Forelimb muscle (tissue), 1 donor: Measurements from ENCODE around the gene TLCD3B. TPM values are rescaled to one million over a fixed set of nuclear protein-coding genes. Genes with fewer than 3 reads are reported as not detected.
"Not testable (repeated sequence)": the region's sequence is repeated elsewhere in the genome, so short reads cannot be mapped to it uniquely, and the experiment has no call there.

Experiments used
- DNase-seq: peaks from one replicate; pipeline ENCODE4 v3.0.0-alpha.2; 2013; ENCODE audit warnings: low read depth
- polyA plus RNA-seq: library from polyadenylated mRNA; unstranded; fragments of 120-200 nt; gene quantifications from one replicate; pipeline ENCODE4 v1.2.1, GENCODE V29; 2013; ENCODE audit not compliant: insufficient read length

The TLCD3B gene
- polyA plus RNA-seq, 1 donor, result 1.3 TPM

GRCh38 chr16:30025574-30025973, 5.5 kb downstream of the TLCD3B start:
- DNase-seq, result no peak

DNA sequence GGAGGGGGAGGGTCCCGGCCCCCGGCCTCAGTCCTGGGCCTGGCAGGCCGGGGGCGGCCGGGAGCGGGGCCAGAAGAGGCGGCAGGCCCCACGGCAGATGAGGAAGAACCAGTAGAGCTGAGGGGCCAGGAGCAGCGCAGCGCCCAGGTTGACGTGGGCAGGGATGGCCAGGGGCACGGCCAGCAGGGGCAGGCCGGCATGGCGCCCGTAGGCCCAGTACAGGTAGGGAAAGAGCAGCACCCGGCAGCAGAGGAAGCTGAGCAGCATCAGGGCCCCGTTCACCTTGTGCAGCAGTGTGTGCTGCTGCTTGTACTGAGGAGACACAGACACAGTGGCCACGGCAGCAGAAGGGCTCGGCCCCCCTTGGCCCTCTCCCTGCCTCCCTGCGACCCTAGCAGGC, 5.9 kb downstream of the TLCD3B start:
- no peak for DNase-seq

DNA sequence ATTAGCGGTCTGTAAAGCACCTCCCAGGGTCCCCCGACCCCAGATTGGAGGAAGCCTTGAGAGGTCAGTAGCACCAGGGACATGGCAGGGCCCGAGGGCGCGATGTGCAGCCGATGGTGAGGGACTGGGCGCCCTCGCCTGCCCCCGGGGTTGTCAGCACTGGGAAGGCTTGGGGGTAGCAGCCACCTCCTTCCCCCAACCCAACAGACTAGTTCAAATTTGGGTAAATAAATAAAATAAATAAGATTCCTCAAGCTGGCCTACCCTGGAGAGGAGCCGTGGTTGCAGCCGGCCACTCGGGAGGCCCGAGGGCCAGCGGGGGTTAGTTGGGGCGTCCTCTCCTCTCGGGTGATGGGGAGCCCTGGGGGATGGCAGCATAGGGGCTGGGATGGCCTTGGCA, 6.6 kb downstream of the TLCD3B start:
- no peak for DNase-seq

- DNase-seq, result no peak
Measured at GRCh38 chr16:30023586-30023985, 7.5 kb downstream of the TLCD3B start.

DNA sequence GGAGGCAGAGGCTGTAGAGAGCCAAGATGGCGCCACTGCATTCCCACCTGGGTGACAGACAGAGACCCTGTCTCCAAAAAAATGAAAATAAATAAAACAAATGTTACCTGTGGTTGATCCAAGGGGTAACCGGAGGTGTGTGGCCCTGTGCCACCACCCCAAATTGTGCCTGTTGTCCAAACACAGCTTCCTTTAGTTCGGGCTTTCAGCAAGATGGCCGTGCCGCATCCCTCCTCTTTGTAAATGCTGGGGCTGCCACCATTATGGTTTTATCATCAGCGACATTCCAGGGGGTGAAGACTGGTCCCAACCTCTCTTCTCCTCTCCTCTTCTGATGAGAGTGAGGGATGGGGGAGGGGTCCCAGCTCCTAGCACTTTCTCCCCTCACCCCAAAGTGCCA, 8.2 kb downstream of the TLCD3B start, which contains the start of gene C16orf92:
C16orf92 (plus strand) TSS at position 312 of the 400 bp plus-strand sequence. CDS start 143 bp downstream, outside the sequence.
- DNase-seq, result no peak

DNA sequence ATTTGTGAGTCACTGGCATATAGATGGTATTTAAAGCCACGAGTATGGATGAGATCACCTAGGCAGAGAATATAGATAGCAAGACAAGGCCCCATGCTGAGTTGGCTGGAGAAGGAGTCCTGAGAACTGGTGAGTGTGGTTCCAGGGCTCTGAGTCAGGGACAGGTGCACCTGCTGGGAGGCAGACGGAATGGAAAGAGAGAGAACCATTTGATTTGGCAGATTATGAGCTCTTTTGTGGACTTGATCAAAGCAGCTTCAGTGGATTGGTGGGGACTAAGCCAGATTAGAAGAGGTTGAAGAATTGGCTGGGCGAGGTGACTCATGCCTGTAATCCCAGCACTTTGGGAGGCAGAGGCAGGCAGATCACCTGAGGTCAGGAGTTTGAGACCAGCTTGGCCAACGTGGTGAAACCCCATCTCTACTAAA, 12.3 kb downstream of the TLCD3B start:
- DNase-seq, result no peak

DNA sequence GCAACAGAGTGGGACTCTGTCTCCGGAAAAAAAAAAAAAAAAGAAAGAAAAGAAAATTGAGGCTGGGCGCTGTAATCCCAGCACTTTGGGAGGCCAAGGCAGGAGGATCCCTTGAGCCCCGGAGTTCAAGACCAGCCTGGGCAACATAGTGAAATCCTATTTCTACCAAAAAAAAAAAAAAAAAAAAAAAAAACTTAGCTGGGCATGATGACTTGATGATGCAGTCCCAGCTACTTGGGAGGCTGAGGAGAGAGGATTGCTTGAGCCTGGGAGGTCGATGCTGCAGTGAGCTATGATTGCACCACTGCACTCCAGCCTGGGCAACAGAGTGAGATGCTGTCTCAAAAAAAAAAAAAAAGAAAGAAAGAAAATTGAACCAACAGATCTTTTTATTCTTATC, 13.1 kb downstream of the TLCD3B start:
- not testable (repeated sequence) for DNase-seq

- DNase-seq, result no peak
Measured at GRCh38 chr16:30017277-30017656, 13.8 kb downstream of the TLCD3B start.

GRCh38 chr16:30016555-30017276, 14.4 kb downstream of the TLCD3B start:
- DNase-seq, result no peak

GRCh38 chr16:30015450-30015849, 15.6 kb downstream of the TLCD3B start:
- DNase-seq, result not testable (repeated sequence)

DNA sequence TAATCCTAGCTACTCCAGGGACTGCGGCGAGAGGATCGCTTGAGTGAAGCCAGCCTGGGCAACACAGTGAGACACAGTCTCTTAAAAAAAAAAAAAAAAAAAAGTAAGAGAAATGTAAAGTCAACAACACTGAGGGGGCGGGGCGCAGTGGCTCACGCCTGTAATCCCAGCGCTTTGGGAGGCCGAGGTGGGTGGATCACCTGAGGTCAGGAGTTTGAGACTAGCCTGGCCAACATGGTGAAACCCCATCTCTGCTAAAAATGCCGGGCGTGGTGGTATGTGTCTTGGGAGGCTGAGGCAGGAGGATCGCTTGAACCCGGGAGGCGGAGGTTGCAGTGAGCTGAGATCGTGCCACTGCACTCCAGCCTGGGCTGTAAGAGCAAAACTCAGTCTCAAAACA, 18.5 kb downstream of the TLCD3B start:
- DNase-seq, result not testable (repeated sequence)

GRCh38 chr16:30011714-30012504, 19.2 kb downstream of the TLCD3B start:
- DNase-seq, result no peak

GRCh38 chr16:30010844-30011713, 20.0 kb downstream of the TLCD3B start, which contains the start of gene DOC2A:
DOC2A (minus strand) TSS chr16:30011027; CDS start chr16:30010222, 805 bp downstream.
- no peak for DNase-seq

- DNase-seq, result no peak
Measured at GRCh38 chr16:30009990-30010843, 20.9 kb downstream of the TLCD3B start.

DNA sequence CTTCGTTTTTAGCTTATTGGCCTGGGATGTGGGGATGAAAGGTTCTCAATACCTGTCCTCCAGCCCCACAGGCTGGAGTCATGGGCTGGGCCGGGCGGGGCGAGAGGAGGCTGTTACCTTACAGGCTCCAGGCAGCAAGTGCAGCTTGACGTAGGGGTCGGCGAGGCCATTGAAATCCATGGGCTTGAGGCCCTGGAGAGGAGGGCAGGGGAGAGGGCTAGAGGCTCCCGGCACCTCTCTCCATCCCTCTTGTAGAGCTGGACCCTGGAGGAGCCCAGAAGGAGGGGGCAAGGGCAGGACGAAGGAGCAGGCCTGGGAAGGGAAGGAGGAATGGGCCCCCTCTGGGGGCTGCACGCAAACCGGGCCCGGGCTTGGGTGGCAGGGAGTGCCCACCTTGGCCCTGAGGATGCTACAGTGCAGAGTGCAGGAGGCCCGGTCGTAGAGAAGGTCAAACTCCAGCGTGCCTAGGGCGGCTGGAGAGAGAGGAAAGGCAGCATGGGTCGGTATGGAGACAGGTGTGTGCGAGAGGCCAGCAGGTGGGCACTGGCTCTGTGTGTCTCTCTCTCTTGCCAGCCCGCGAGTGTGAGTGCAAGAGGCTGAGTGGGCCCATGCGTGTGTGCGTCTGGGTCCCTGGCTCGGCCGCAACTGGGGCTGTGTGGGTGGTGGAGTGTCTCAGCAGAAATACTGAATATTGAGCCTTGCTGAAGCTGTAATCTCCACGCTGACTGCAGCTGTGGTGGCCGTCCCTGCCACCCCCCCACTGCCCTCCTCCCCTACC, 21.8 kb downstream of the TLCD3B start:
- DNase-seq, result no peak

DNA sequence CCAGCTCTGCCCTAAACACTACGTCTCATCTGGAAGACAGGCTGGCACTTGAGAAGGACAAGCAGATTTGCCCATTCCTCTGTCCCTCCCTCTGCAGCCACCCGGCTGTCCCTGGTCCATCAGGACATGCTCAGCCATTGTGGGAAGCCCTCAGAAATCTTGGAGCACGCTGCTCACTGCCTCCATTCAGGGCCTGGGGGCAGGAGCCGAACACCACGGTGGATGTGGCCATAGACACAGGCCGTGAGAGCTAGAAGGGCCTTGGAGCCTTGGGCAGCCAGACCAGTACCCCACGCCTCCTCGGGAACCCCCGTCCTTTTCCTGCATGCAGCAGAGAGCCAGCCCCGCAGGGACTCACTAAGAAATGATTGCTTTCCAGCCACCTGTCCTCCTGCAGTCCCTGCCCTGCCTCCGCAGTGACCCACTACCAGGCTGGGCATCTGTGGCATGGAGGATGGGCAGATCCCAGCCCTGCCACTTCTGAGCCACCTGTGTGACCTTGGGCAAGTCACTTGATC, 23.6 kb downstream of the TLCD3B start:
- DNase-seq, result no peak

DNA sequence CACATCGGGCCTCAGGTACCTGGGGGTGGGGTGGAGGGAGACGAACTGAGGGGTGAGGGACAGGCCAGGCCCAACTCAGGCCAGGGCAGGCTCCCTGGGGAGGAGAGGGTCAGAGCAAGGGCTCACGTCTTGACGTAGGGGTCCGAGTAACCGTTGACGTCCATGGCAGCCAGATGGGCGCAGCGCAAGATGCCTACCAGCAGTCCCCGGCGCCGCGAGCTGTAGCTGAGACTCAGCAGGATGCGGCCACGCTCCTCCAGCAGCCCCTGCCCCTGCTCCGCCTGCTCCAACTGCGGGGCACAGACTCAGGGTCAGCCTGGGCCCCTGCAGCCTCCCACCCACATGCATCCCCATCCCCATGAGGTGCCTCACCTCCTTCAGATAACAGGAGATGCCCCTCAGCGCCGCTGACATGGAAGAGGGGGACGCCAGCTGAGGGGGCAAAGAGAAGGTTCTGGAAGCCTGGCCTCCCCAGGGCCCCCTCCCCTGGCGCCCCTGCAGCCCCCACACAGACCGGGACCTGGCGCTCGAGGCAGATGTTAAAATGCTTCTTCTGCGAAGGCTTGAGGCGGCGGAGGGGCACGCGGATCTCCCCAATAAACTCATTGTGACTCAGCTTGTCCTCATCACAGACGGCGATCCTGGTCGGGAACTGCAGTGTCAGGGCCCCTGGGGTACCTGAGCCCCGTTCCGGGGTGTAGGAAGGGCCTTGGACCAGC, 24.3 kb downstream of the TLCD3B start:
- no peak for DNase-seq

DNA sequence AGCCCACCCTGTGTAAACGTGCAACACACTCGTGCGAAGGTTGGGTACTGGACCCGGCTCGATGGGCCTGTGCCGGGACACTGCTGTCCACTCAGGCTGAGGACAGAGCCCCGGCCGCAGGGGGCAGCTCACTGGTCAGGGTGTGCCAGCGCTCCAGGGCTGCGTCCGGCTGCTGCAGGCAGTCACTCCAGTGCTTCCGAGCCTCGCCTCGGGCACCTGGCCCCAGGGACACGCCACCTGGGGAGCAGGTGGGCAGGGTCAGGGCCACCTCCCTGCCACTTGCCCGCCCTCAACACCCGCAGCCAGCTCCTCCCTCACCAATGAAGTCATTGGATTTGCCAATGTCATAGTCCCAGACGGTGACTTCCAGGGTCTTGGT, 25.0 kb downstream of the TLCD3B start:
- DNase-seq, result no peak
